ENCODE results near the gene RHBDF1. TPM values are rescaled to one million over a fixed set of nuclear protein-coding genes. Genes with fewer than 3 reads are reported as not detected.

Gene RHBDF1
- total RNA-seq, 4 donors from 2014 or later, result 11.9 to 179 (median 33.8) TPM

- DNase-seq, result no peak
- 88 to 91% methylated on average over 11 to 25 of the region's 25 CpGs for WGBS, 2 donors (ENCODE audit: low coverage in 1 of 2)
- no peak for TF ChIP-seq POLR2AphosphoS5 (IDR thresholded peaks at IDR 0.05)
- TF ChIP-seq, protein P1, sequence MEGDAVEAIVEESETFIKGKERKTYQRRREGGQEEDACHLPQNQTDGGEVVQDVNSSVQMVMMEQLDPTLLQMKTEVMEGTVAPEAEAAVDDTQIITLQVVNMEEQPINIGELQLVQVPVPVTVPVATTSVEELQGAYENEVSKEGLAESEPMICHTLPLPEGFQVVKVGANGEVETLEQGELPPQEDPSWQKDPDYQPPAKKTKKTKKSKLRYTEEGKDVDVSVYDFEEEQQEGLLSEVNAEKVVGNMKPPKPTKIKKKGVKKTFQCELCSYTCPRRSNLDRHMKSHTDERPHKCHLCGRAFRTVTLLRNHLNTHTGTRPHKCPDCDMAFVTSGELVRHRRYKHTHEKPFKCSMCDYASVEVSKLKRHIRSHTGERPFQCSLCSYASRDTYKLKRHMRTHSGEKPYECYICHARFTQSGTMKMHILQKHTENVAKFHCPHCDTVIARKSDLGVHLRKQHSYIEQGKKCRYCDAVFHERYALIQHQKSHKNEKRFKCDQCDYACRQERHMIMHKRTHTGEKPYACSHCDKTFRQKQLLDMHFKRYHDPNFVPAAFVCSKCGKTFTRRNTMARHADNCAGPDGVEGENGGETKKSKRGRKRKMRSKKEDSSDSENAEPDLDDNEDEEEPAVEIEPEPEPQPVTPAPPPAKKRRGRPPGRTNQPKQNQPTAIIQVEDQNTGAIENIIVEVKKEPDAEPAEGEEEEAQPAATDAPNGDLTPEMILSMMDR (IDR thresholded peaks at IDR 0.05), result no peak
- no peak for TF ChIP-seq EP300 (IDR thresholded peaks at IDR 0.05; ENCODE audit: low read depth)
- TF ChIP-seq POLR2A (IDR thresholded peaks at IDR 0.05), result no peak
- Histone ChIP-seq H3K4me1 (peaks cover 0 to 20% (median 3%) of the 10 kb centered on the region in 4 donors), H3K9me3 (no peaks in the 10 kb centered on the region), H3K27ac (no peak overlapping the region), H3K27me3 (no peaks in the 10 kb centered on the region), H3K4me3 (no peak overlapping the region), H3K36me3 (no peaks in the 10 kb centered on the region)
- intact Hi-C loops (cut with DNase I; ENCODE audit: low total_unique reads) (no loop called here), in situ Hi-C loops (cut with MboI; ENCODE audit: low pct_ligation_motif_present in 1 of 4, low pct_unique_long_range_greater_than_20kb in 1 of 4, low sequenced_read_pairs in 3 of 4) (no loop called here)
Observed at GRCh38 chr16:63998-64913, 8.2 kb downstream of the RHBDF1 start.

GRCh38 chr16:63466-63865, 9.0 kb downstream of the RHBDF1 start:
- 91% methylated on average over 16 of the region's 16 CpGs; no CpG with 5 or more reads in 1 of the 2 donors for WGBS, 2 donors (ENCODE audit: low coverage in 1 of 2)
- in situ Hi-C loops (cut with MboI; ENCODE audit: low pct_ligation_motif_present in 1 of 4, low pct_unique_long_range_greater_than_20kb in 1 of 4, low sequenced_read_pairs in 3 of 4), result no loop called here
- H3K27ac ChIP-seq, result no peak overlapping the region
- no peak overlapping the region for H3K4me3 ChIP-seq
- no peaks in the 10 kb centered on the region for H3K9me3 ChIP-seq
- intact Hi-C loops (cut with DNase I; ENCODE audit: low total_unique reads), result no loop called here
- no peaks in the 10 kb centered on the region for H3K27me3 ChIP-seq
- H3K36me3 ChIP-seq, result no peaks in the 10 kb centered on the region
- peaks cover 0 to 15% (median 3%) of the 10 kb centered on the region in 4 donors for H3K4me1 ChIP-seq
- DNase-seq, result no peak
- TF ChIP-seq EP300 (IDR thresholded peaks at IDR 0.05; ENCODE audit: low read depth) (no peak), POLR2A (IDR thresholded peaks at IDR 0.05) (no peak), POLR2AphosphoS5 (IDR thresholded peaks at IDR 0.05) (no peak)
- TF ChIP-seq, protein P1 (IDR thresholded peaks at IDR 0.05), result no peak

DNA sequence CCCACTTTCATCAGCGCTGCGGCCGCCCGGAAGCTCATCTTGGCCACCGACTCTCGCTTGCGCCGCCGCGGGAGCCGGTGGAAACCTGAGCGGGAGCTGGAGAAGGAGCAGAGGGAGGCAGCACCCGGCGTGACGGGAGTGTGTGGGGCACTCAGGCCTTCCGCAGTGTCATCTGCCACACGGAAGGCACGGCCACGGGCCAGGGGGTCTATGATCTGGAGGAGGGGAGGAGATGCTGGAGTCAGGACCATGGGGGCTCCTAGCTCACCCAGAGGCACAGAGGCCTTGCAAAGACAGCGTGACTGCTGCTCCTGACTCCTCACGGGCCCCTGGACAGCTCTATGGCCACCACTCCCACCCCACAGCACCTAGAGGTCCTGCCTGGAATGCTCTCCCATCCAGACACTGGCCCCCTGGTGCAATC, 9.5 kb downstream of the RHBDF1 start:
- Histone ChIP-seq H3K27ac (no peak overlapping the region), H3K9me3 (no peaks in the 10 kb centered on the region), H3K27me3 (no peaks in the 10 kb centered on the region), H3K36me3 (no peaks in the 10 kb centered on the region), H3K4me3 (no peak overlapping the region), H3K4me1 (peaks cover 0 to 12% (median 3%) of the 10 kb centered on the region in 4 donors)
- in situ Hi-C loops (cut with MboI; ENCODE audit: low pct_ligation_motif_present in 1 of 4, low pct_unique_long_range_greater_than_20kb in 1 of 4, low sequenced_read_pairs in 3 of 4), result no loop called here
- 96% methylated on average over 21 of the region's 21 CpGs; no CpG with 5 or more reads in 1 of the 2 donors for WGBS, 2 donors (ENCODE audit: low coverage in 1 of 2)
- TF ChIP-seq, protein P1 (IDR thresholded peaks at IDR 0.05), result no peak
- TF ChIP-seq POLR2A (IDR thresholded peaks at IDR 0.05), result no peak
- TF ChIP-seq POLR2AphosphoS5 (IDR thresholded peaks at IDR 0.05), result no peak
- TF ChIP-seq EP300 (IDR thresholded peaks at IDR 0.05; ENCODE audit: low read depth), result no peak
- intact Hi-C loops (cut with DNase I; ENCODE audit: low total_unique reads), result no loop called here
- DNase-seq, result no peak

DNA sequence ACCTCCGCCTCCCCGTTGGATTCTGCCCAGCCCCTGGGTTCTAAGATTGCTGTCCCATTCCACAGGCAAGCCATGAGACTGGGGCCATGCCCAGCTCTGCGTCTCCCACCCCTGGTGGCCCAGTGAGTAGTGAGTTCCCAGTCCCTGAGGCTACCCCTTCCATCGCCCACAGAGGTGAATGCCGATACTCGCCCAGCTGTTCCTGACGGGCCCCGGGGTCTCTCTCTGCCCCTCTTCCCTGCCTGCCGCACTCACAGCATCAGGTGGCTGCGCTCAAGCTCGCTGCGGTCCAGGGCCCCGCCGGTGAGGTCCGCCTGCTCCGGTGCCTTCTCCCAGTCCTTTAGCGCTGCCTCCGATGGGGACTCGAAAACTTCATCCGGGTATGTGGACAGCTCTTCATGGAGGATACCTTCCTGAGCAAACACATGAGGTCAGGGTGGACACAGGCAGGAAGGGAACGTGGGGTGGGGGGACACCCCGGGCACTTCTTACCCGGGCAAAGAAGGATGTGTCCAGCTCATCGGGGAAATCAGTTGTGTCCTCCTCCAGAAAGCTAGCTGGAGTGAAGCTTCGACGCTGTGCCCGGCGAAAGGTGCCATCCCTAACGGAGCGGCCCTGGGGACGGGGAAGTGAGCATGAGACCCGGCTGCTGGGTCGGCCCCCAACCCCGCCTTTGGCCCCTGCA, 10.0 kb downstream of the RHBDF1 start:
- 73 to 93% methylated on average over 3 to 34 of the region's 34 CpGs for WGBS, 2 donors (ENCODE audit: low coverage in 1 of 2)
- H3K4me3 ChIP-seq, result no peak overlapping the region
- TF ChIP-seq EP300 (IDR thresholded peaks at IDR 0.05; ENCODE audit: low read depth) (no peak), POLR2A (IDR thresholded peaks at IDR 0.05) (no peak), POLR2AphosphoS5 (IDR thresholded peaks at IDR 0.05) (no peak)
- TF ChIP-seq, protein P1 (IDR thresholded peaks at IDR 0.05), result no peak
- H3K4me1 ChIP-seq, result peaks cover 0 to 11% (median 3%) of the 10 kb centered on the region in 4 donors
- H3K27ac ChIP-seq, result no peak overlapping the region
- H3K9me3 ChIP-seq, result no peaks in the 10 kb centered on the region
- intact Hi-C loops (cut with DNase I; ENCODE audit: low total_unique reads) (no loop called here), in situ Hi-C loops (cut with MboI; ENCODE audit: low pct_ligation_motif_present in 1 of 4, low pct_unique_long_range_greater_than_20kb in 1 of 4, low sequenced_read_pairs in 3 of 4) (no loop called here)
- no peak for DNase-seq
- H3K36me3 ChIP-seq, result peaks cover 0 to under 1% (median 0%) of the 10 kb centered on the region in 4 donors
- H3K27me3 ChIP-seq, result no peaks in the 10 kb centered on the region

Data from transverse colon (tissue), 4 donors.